Mucosa of stomach (tissue), 1 donor: Measurements from ENCODE around the gene ZSCAN30.

Experiments used
- H3K27me3 ChIP-seq: one replicate; pipeline ENCODE4 v1.7.0; 2013; ENCODE audit warnings: mild to moderate bottlenecking, low read length; ENCODE audit not compliant: control insufficient read depth, insufficient read depth
- H3K36me3 ChIP-seq: one replicate; pipeline ENCODE4 v1.7.0; 2013; ENCODE audit warnings: low read length; ENCODE audit not compliant: control insufficient read depth, insufficient read depth
- H3K4me1 ChIP-seq: one replicate; pipeline ENCODE4 v1.7.0; 2013; ENCODE audit warnings: mild to moderate bottlenecking, low read length; ENCODE audit not compliant: control insufficient read depth, insufficient read depth
- H3K4me3 ChIP-seq: one replicate; pipeline ENCODE4 v1.7.0; 2013; ENCODE audit warnings: low read length
- H3K9ac ChIP-seq: one replicate; pipeline ENCODE4 v1.7.0; 2013; ENCODE audit warnings: mild to moderate bottlenecking, low read length, moderate library complexity
- H3K9me3 ChIP-seq: one replicate; pipeline ENCODE4 v1.7.0; 2013; ENCODE audit warnings: mild to moderate bottlenecking, low read length, moderate library complexity; ENCODE audit not compliant: control insufficient read depth
- donor health status: Pancreatic carcinoma.

Gene ZSCAN30

GRCh38 chr18:35306588-35307250 is 16.7 kb upstream of the ZSCAN30 start:
- H3K4me1 ChIP-seq = no peaks in the 10 kb centered on the region
- no peak overlapping the region for H3K4me3 ChIP-seq
- H3K9me3 ChIP-seq = peaks cover 29% of the 10 kb centered on the region
- no peaks in the 10 kb centered on the region for H3K27me3 ChIP-seq
- no peaks in the 10 kb centered on the region for H3K36me3 ChIP-seq
- no peak overlapping the region for H3K9ac ChIP-seq

- no peaks in the 10 kb centered on the region for H3K4me1 ChIP-seq
- H3K27me3 ChIP-seq = no peaks in the 10 kb centered on the region
- no peaks in the 10 kb centered on the region for H3K36me3 ChIP-seq
- H3K9me3 ChIP-seq = peaks cover 29% of the 10 kb centered on the region
- no peak overlapping the region for H3K9ac ChIP-seq
- no peak overlapping the region for H3K4me3 ChIP-seq
These were observed 13.6 kb upstream of the ZSCAN30 start for GRCh38 chr18:35303610-35304009.

GRCh38 chr18:35296060-35296459 is 6.0 kb upstream of the ZSCAN30 start:
- Histone ChIP-seq H3K9ac (no peak overlapping the region), H3K4me3 (no peak overlapping the region), H3K27me3 (no peaks in the 10 kb centered on the region), H3K4me1 (peaks cover 2% of the 10 kb centered on the region), H3K9me3 (no peaks in the 10 kb centered on the region), H3K36me3 (no peaks in the 10 kb centered on the region)

DNA sequence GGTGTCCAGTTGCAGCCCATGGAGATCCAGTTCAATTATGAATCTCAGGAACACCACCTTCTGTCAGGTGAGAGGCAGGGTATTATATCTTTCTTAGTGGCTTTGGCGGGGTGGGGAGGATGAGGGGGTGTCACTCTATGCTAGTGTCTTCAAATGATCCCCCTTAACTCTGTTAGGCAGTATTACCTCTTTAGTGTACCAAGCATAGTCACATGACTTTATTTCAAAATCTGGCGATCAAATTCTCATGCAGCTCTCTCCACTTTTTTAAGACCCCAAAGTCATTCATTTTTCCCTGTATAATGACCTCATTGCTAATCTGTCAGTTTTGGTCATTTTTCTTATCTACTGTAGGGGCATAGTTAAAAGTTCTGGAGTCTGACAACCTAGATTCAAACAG is 1.1 kb upstream of the ZSCAN30 start:
- H3K4me3 ChIP-seq = no peak overlapping the region
- H3K4me1 ChIP-seq = peaks cover 7% of the 10 kb centered on the region
- H3K9me3 ChIP-seq = no peaks in the 10 kb centered on the region
- H3K9ac ChIP-seq = peak overlapping the region; percentile 17
- no peaks in the 10 kb centered on the region for H3K27me3 ChIP-seq
- no peaks in the 10 kb centered on the region for H3K36me3 ChIP-seq

GRCh38 chr18:35289727-35290093 is 319 bp downstream of the ZSCAN30 start:
- peak overlapping the region; percentile 54 for H3K4me3 ChIP-seq
- H3K27me3 ChIP-seq = no peaks in the 10 kb centered on the region
- H3K4me1 ChIP-seq = peaks cover 7% of the 10 kb centered on the region
- H3K36me3 ChIP-seq = no peaks in the 10 kb centered on the region
- no peaks in the 10 kb centered on the region for H3K9me3 ChIP-seq
- H3K9ac ChIP-seq = peak overlapping the region; percentile 74

DNA sequence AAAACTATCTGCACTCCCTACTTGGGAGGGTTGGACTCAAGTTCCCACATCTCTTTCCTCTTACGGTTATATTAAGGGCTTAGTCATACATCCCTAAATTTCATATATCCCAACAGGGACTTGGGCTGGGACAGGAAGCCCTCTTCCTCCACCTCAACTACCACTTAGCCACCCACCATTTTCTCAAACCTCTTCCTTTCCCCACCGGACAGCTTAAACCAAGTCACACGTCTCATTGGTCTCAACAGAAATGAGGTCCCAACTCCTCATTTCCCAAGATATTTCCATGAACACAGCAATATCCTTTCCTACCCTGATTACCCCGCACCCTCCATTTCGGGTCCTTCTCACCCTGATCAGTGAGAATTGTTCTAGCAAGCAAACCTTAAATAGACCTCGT is 736 bp downstream of the ZSCAN30 start:
- peak overlapping the region; percentile 54 for H3K4me3 ChIP-seq
- no peaks in the 10 kb centered on the region for H3K9me3 ChIP-seq
- peak overlapping the region; percentile 74 for H3K9ac ChIP-seq
- H3K27me3 ChIP-seq = no peaks in the 10 kb centered on the region
- no peaks in the 10 kb centered on the region for H3K36me3 ChIP-seq
- H3K4me1 ChIP-seq = peaks cover 7% of the 10 kb centered on the region

- Histone ChIP-seq H3K36me3 (no peaks in the 10 kb centered on the region), H3K9ac (no peak overlapping the region), H3K4me1 (no peaks in the 10 kb centered on the region), H3K9me3 (no peaks in the 10 kb centered on the region), H3K27me3 (no peaks in the 10 kb centered on the region), H3K4me3 (no peak overlapping the region)
These were observed 5.2 kb downstream of the ZSCAN30 start for GRCh38 chr18:35284841-35285240.

DNA sequence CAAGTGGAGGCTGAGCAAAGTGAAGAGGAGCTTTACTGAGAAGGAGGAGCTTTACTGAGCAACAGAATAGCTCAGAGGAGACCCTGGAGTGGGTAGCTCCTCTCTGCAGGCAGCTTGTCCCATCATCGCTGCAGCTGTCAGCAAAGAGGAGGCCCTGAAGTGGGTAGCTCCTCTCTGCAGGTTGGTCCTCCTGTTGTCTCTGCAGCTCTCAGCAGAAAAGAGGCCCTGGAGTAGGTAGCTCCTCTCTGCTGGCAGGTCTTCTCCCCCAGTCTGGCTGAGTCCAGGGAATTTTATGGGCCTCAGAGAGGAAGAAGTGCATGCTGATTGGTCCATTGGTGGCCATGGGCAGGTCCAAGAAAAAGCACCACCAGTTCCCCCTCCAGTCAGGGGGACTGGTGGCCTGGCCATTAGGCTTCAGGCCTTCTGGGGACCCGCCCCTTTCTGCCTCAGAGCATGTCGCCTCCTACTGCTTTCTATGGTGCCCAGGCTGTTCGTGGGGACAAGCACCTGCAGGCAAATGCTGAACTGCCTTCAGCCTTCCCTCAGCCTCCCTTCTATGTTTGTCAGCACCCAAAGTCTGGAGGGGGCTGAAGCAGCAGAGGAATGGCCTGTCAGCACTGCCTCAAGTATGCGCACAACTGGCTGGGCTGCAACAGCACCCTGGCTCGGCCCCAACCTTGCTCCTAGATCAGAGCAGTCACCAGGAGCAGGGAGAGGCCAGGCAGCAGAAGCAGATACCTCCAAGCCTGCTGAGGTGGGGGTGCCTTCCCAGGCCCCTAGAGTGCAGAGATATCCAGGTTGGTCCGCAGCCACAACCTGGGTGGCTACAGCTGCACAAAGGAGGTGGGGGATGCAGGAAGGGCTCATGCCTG is 5.9 kb downstream of the ZSCAN30 start:
- H3K36me3 ChIP-seq = no peaks in the 10 kb centered on the region
- no peaks in the 10 kb centered on the region for H3K9me3 ChIP-seq
- no peaks in the 10 kb centered on the region for H3K4me1 ChIP-seq
- H3K27me3 ChIP-seq = no peaks in the 10 kb centered on the region
- H3K4me3 ChIP-seq = no peak overlapping the region
- no peak overlapping the region for H3K9ac ChIP-seq

- no peaks in the 10 kb centered on the region for H3K4me1 ChIP-seq
- no peaks in the 10 kb centered on the region for H3K9me3 ChIP-seq
- H3K4me3 ChIP-seq = no peak overlapping the region
- no peak overlapping the region for H3K9ac ChIP-seq
- H3K36me3 ChIP-seq = no peaks in the 10 kb centered on the region
- H3K27me3 ChIP-seq = no peaks in the 10 kb centered on the region
These were observed 7.7 kb downstream of the ZSCAN30 start for GRCh38 chr18:35282353-35282752.

- no peaks in the 10 kb centered on the region for H3K36me3 ChIP-seq
- no peaks in the 10 kb centered on the region for H3K4me1 ChIP-seq
- H3K27me3 ChIP-seq = no peaks in the 10 kb centered on the region
These were observed 11.1 kb downstream of the ZSCAN30 start for GRCh38 chr18:35278969-35279368.

GRCh38 chr18:35278085-35278484 is 11.9 kb downstream of the ZSCAN30 start:
- Histone ChIP-seq H3K4me1 (no peaks in the 10 kb centered on the region), H3K4me3 (no peak overlapping the region), H3K27me3 (no peaks in the 10 kb centered on the region), H3K36me3 (no peaks in the 10 kb centered on the region), H3K9ac (no peak overlapping the region), H3K9me3 (no peaks in the 10 kb centered on the region)

More at GRCh38 chr18:35278969-35279368, 11.1 kb downstream of the ZSCAN30 start:
- H3K9me3 ChIP-seq = no peaks in the 10 kb centered on the region
- no peak overlapping the region for H3K4me3 ChIP-seq
- H3K9ac ChIP-seq = no peak overlapping the region

DNA sequence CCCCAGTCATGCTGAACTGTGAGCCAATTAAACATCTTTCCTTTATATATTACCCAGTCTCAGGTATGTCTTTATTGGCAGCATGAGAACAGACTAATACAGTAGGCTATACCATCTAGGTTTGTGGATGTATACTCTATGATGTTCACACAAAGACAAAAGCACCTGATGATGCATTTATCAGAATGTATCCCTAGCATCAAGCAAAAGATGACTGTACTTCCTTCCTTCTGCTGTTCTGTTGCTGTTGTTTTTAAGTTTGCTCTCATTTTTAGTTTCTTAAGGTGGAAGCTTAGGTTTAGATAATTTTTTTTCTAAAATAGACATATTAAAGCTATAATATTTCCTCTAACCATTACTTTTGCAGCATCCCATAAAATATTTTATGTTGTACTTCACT is 12.4 kb downstream of the ZSCAN30 start:
- H3K36me3 ChIP-seq = no peaks in the 10 kb centered on the region
- H3K9ac ChIP-seq = no peak overlapping the region
- no peaks in the 10 kb centered on the region for H3K4me1 ChIP-seq
- H3K27me3 ChIP-seq = no peaks in the 10 kb centered on the region
- no peak overlapping the region for H3K4me3 ChIP-seq
- H3K9me3 ChIP-seq = no peaks in the 10 kb centered on the region
